RWPE1 (cell line): ENCODE results near the gene HPCA.

Experiments
- CTCF ChIA-PET: fragments of 350-600 bp; sonication (Branson Sonifier 250); formaldehyde crosslinking; extraction: SDS; loops from one replicate; lab custom pipeline; 2021; lab: Yijun Ruan, JAX
- POLR2A ChIA-PET: fragments of 400-600 bp; formaldehyde crosslinking; extraction: SDS; loops from one replicate; lab custom pipeline; 2020; ENCODE audit warnings: antibody characterized with exemption; ENCODE audit not compliant: low non-redundant PET; lab: Yijun Ruan, JAX
- DNase-seq: peaks from one replicate; pipeline ENCODE4 v3.0.0; 2012; ENCODE audit warnings: low spot score
- H3K27ac ChIP-seq: fragments of 450-650 bp; 2 replicates; pipeline ENCODE4 v1.5.1; 2017
- TF ChIP-seq, protein P1 (sequence below): fragments of 450-650 bp; conservative IDR thresholded peaks from 2 replicates; pipeline ENCODE4 v1.5.1; 2017; ENCODE audit warnings: low read depth, mild to moderate bottlenecking

Gene HPCA

DNA sequence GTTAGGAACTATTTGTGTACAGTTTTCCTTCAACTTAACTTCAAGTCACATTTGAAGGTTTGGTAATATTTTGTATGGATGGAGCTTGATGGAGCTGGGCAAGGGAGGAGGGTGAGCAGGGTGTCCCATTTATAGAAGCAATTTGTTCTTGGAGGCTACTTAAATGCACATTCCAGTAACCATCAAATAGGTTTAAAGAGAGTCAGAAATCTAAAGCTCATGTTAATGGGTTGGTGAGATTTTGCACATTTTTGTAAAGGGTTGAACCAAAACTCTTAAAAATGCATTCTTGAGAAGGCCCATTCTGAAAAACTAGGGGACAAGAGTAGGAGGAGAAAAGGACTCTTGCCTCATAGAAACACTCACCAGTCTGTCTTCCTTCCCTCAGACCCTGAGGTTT is 25.7 kb upstream of the HPCA start:
- ChIA-PET CTCF (interaction anchor here (1.0 to 1.1 kb wide), 2 partner anchors 11 to 16 kb away, joined by 4 to 5 read pairs; no protein-coding TSS in a partner anchor), POLR2A (no interaction called here)
- TF ChIP-seq, protein P1, sequence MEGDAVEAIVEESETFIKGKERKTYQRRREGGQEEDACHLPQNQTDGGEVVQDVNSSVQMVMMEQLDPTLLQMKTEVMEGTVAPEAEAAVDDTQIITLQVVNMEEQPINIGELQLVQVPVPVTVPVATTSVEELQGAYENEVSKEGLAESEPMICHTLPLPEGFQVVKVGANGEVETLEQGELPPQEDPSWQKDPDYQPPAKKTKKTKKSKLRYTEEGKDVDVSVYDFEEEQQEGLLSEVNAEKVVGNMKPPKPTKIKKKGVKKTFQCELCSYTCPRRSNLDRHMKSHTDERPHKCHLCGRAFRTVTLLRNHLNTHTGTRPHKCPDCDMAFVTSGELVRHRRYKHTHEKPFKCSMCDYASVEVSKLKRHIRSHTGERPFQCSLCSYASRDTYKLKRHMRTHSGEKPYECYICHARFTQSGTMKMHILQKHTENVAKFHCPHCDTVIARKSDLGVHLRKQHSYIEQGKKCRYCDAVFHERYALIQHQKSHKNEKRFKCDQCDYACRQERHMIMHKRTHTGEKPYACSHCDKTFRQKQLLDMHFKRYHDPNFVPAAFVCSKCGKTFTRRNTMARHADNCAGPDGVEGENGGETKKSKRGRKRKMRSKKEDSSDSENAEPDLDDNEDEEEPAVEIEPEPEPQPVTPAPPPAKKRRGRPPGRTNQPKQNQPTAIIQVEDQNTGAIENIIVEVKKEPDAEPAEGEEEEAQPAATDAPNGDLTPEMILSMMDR, result no peak
- H3K27ac ChIP-seq, result no peak overlapping the region
- no peak for DNase-seq

DNA sequence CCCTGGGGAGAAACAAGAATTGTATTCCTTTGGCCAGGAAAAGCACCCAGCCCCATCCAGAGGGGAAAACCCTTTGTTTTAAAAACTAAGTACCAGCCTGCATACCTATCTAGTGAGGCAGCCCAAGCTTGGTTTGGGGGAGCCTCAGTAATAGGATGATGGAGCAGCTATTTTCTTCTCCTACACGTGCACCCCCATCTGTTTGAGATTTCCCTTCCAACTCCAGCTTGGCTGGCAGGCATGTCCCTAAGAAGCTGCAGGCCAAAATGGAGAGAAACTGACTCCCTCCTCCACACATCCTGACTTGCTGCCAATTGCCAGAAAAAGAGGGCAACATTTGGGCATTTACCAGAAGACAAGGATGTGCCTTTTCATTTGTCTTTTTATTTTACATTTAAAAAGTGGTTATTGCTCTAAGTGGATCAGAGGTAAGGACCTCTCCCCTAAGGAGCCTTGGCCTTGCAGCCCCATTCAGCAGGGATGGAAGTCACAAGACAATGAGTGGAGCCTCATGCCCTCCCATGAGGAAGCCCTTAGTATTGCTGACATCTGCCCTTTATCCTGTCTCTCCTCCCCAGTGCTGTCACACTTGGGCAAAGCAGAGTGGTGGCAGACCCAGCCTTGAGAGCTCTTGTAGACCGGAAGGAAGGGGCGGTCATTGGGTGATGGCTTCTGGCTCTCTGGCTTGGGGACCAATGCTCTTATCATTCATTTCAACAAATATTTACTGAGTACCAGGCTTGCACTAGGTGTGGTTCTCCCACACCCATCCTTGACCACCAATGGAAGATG is 24.2 kb upstream of the HPCA start:
- DNase-seq, result no peak
- ChIA-PET CTCF (interaction anchor here (0.6 to 1.1 kb wide), 2 partner anchors 10 to 174 kb away, joined by 3 read pairs; no protein-coding TSS in a partner anchor), POLR2A (no interaction called here)
- TF ChIP-seq, protein P1, result no peak
- no peak overlapping the region for H3K27ac ChIP-seq

DNA sequence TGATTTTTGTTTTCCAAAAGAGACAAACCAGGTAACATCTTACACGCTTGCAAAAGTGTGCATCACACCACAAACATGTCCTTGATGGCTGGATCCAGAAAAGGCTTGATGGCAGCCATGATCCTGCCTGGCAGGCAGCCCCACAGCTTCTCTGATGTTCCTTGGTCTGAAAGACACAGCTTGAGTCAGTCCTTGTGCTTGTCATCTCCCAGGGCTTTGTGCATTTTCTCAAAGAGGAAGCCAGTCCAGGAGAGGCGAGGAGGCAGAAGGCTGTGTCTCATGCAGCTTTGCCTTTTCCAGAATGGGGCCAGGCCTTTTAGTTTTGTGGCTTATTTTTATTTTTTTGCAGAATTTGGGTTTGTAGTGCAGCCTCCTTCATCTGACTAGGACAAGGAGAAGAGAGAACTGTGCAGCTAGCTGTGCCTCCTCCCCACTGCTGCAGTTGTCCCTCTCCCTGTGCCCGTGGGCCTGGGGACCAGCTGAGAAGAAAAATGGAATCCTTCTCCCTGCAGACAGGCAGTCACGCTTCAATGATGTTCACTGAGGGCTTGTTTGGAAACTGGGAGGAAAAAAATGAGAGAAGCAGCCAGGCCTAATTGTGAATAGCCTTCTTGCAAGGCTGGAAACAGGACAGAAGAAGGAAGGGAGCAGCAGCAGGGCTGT is 22.9 kb upstream of the HPCA start:
- CTCF ChIA-PET, result interaction anchor here (0.5 to 1.1 kb wide), 2 partner anchors 11 to 175 kb away, joined by 3 to 4 read pairs; no protein-coding TSS in a partner anchor
- TF ChIP-seq, protein P1, result no peak
- POLR2A ChIA-PET, result no interaction called here
- H3K27ac ChIP-seq, result no peak overlapping the region
- DNase-seq, result no peak

DNA sequence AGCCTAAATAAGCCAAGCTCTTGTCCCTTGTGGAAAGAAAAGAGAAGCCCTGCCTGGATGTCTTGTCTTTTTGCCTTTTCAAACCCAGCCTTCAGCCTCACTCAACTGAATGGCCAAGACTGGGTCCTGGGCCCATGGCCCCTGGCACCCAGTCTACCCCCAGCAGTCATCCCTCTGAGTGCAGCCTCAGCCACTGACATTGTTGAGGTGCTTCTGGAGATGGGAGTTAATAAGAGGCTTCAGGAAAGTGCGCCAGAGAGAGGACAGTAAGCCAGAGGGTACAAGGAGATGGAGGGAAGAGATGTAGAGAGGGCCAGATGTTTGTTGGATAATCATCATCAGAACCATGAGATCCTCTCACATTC is 22.4 kb upstream of the HPCA start:
- POLR2A ChIA-PET, result no interaction called here
- H3K27ac ChIP-seq, result no peak overlapping the region
- DNase-seq, result no peak
- TF ChIP-seq, protein P1, result no peak
- CTCF ChIA-PET, result interaction anchor here (0.5 kb wide), 1 partner anchor 10 kb away, joined by 4 read pairs; no protein-coding TSS in a partner anchor

DNA sequence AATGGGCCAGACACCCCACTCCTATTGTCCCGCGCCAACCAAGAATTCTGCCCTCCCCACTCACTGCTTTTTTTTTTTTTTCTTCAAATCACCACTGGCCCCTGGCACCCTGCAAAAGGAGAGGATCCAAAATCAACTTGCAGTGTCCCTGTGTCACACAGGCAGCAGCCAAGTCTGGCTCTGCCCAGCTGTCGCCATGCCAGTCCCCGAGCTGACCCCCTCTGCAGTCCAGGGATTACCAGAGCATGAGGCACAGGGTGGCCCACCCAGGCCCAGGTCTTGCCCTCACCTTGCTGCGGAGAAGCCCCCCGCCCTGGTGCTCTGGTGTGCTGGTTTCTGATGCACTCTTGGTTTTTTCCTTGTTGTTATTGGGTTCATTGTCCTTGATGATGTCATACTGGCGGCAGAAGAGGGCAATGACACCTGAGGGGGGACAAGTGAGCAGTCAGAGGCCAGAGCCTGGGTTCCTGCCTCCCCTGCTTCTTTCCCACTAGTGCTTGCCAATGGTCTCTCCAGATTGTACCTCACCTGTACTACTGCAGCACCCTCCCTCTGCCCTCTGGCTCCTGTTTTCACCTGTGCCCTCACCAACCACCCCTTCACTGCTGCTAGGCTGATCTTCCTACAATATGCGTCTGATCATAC is 21.8 kb upstream of the HPCA start:
- ChIA-PET CTCF (no interaction called here), POLR2A (no interaction called here)
- H3K27ac ChIP-seq, result no peak overlapping the region
- TF ChIP-seq, protein P1, result no peak
- DNase-seq, result no peak
